Spleen (tissue), 7 donors: ENCODE data around the gene RANBP9.

ENCODE experiments used
- POLR2A ChIP-seq, 3 donors: fragments of 450-650 bp; IDR thresholded peaks; one replicate each; pipeline ENCODE4 v1.5.1; 2017; ENCODE audit warnings: antibody characterized with exemption in 3 of 3, mild to moderate bottlenecking in 1 of 3
- POLR2AphosphoS5 ChIP-seq, 3 donors: sonication (generic); formaldehyde crosslinking; IDR thresholded peaks; one replicate each; pipeline ENCODE4 v1.5.1; 2017; ENCODE audit warnings: antibody characterized with exemption in 3 of 3
- TF ChIP-seq, protein P1 (sequence below), 11 experiments: fragments of 200-600 bp in 7 of 11; fragments of 450-650 bp in 4 of 11; sonication (generic) in 4 of 11; IDR thresholded peaks in 8 of 11; conservative IDR thresholded peaks in 3 of 11; 1 replicate in 7 of 11; 2 replicates in 4 of 11; pipeline versions ENCODE4 v1.4.0 to v1.8.0; 2016 to 2021; ENCODE audit warnings: antibody characterized with exemption in 11 of 11, inconsistent platforms in 4 of 11, mild to moderate bottlenecking in 1 of 11
- donor health status: DM: no; HTN: no; CAD: no; lungs with moderate emphysema.
- donor health status: DM: no; HTN: no; CAD: no.
- donor health status: DM: no; HTN: no; CAD: no.

- TF ChIP-seq POLR2A (IDR thresholded peaks at IDR 0.05) (no peak), POLR2AphosphoS5 (IDR thresholded peaks at IDR 0.05) (no peak)
- TF ChIP-seq, protein P1, sequence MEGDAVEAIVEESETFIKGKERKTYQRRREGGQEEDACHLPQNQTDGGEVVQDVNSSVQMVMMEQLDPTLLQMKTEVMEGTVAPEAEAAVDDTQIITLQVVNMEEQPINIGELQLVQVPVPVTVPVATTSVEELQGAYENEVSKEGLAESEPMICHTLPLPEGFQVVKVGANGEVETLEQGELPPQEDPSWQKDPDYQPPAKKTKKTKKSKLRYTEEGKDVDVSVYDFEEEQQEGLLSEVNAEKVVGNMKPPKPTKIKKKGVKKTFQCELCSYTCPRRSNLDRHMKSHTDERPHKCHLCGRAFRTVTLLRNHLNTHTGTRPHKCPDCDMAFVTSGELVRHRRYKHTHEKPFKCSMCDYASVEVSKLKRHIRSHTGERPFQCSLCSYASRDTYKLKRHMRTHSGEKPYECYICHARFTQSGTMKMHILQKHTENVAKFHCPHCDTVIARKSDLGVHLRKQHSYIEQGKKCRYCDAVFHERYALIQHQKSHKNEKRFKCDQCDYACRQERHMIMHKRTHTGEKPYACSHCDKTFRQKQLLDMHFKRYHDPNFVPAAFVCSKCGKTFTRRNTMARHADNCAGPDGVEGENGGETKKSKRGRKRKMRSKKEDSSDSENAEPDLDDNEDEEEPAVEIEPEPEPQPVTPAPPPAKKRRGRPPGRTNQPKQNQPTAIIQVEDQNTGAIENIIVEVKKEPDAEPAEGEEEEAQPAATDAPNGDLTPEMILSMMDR (IDR thresholded peaks at IDR 0.05 in 8 of 11, conservative IDR thresholded peaks at IDR 0.05 in 3 of 11): no peak
Measured at GRCh38 chr6:13694562-13694961, 17.1 kb downstream of the RANBP9 start.
